H1 (cell line): ENCODE data around the gene LAP3. TPM values are rescaled to one million over a fixed set of nuclear protein-coding genes. Genes with fewer than 3 reads are reported as not detected.

Source experiments
- CTCF ChIA-PET: fragments of 300-600 bp; sonication (Branson Sonifier 250); formaldehyde crosslinking; loops from one replicate; lab custom pipeline; 2021; ENCODE audit not compliant: partially characterized antibody; lab: Charles Lee
- POLR2A ChIA-PET: fragments of 300-600 bp; sonication (Branson Sonifier 250); formaldehyde crosslinking; loops from one replicate; lab custom pipeline; 2021; ENCODE audit warnings: inconsistent platforms; ENCODE audit not compliant: partially characterized antibody; lab: Charles Lee
- DNase-seq, 2 experiments: peaks; one replicate each; pipeline versions ENCODE4 v3.0.0 to v3.0.0-alpha.2; 2010 to 2022; ENCODE audit warnings: low spot score in 2 of 2, low read depth in 1 of 2, mixed read lengths in 1 of 2
- FAIRE-seq: peaks from 2 replicates; lab custom pipeline; 2011; peaks lifted over from hg19 to GRCh38; lab: Jason Lieb, UNC
- H2AFZ ChIP-seq: 2 replicates; pipeline ENCODE4 v1.8.1; 2012; ENCODE audit warnings: low read length, inconsistent platforms
- H2AK5ac ChIP-seq: 2 replicates; pipeline ENCODE4 v1.6.1; 2013; ENCODE audit warnings: low read depth, low read length
- H2BK120ac ChIP-seq: replicated peaks from 2 replicates; pipeline ENCODE3; 2013; ENCODE audit warnings: low read depth, low read length, inconsistent platforms
- H2BK12ac ChIP-seq: 2 replicates; pipeline ENCODE4 v1.6.1; 2013; ENCODE audit warnings: low read depth, low read length
- H2BK15ac ChIP-seq: 2 replicates; pipeline ENCODE4 v1.6.1; 2013; ENCODE audit warnings: low read length
- H2BK20ac ChIP-seq: 2 replicates; pipeline ENCODE4 v1.6.1; 2013; ENCODE audit warnings: low read length
- H2BK5ac ChIP-seq: 2 replicates; pipeline ENCODE4 v1.6.1; 2013; ENCODE audit warnings: low read depth, low read length
- H3K14ac ChIP-seq: 2 replicates; pipeline ENCODE4 v1.6.1; 2013; ENCODE audit warnings: inconsistent platforms; ENCODE audit not compliant: insufficient read length
- H3K18ac ChIP-seq: 2 replicates; pipeline ENCODE4 v1.6.1; 2013; ENCODE audit warnings: low read length; ENCODE audit errors: extremely low read depth
- H3K23ac ChIP-seq: 2 replicates; pipeline ENCODE4 v1.6.1; 2013; ENCODE audit warnings: inconsistent platforms; ENCODE audit not compliant: insufficient read length
- H3K23me2 ChIP-seq: 2 replicates; pipeline ENCODE4 v1.6.1; 2013; ENCODE audit warnings: low read depth, low read length
- H3K27ac ChIP-seq: 2 replicates; pipeline ENCODE4 v1.6.1; 2011; ENCODE audit warnings: low read depth, low read length, inconsistent platforms
- H3K27me3 ChIP-seq, 4 experiments: replicated peaks in 1 of 4; 1 replicate in 1 of 4; 2 replicates in 3 of 4; pipeline versions ENCODE4 v1.6.1 to v1.8.1; 2011 to 2013; ENCODE audit warnings: low read length in 3 of 4, mild to moderate bottlenecking in 3 of 4, inconsistent platforms in 2 of 4, mixed read lengths in 2 of 4, moderate library complexity in 1 of 4; ENCODE audit not compliant: control insufficient read depth in 3 of 4, insufficient read depth in 3 of 4; ENCODE audit errors: extremely low read depth in 1 of 4
- H3K36me3 ChIP-seq, 4 experiments: 2 replicates each; pipeline versions ENCODE4 v1.6.1 to v1.8.1; 2011 to 2013; ENCODE audit warnings: mild to moderate bottlenecking in 4 of 4, low read length in 3 of 4, moderate library complexity in 2 of 4, control low read depth in 1 of 4, inconsistent platforms in 1 of 4; ENCODE audit not compliant: insufficient read depth in 4 of 4, control insufficient read depth in 2 of 4
- H3K4ac ChIP-seq: replicated peaks from 2 replicates; pipeline ENCODE3; 2013; ENCODE audit warnings: low read length, low read depth, mixed read lengths, inconsistent platforms; ENCODE audit not compliant: insufficient read length
- H3K4me1 ChIP-seq, 4 experiments: replicated peaks in 1 of 4; 1 replicate in 1 of 4; 2 replicates in 3 of 4; pipeline versions ENCODE4 v1.6.1 to v1.8.1; 2011 to 2013; ENCODE audit warnings: low read length in 3 of 4, inconsistent platforms in 2 of 4, mixed read lengths in 1 of 4; ENCODE audit not compliant: insufficient read depth in 4 of 4, control insufficient read depth in 3 of 4
- H3K4me2 ChIP-seq, 2 experiments: 2 replicates each; pipeline versions ENCODE4 v1.6.1 to v1.8.1; 2011 to 2013; ENCODE audit warnings: low read depth in 2 of 2, low read length in 2 of 2, control low read depth in 1 of 2, inconsistent platforms in 1 of 2, mild to moderate bottlenecking in 1 of 2; ENCODE audit not compliant: insufficient read depth in 1 of 2
- H3K4me3 ChIP-seq, 4 experiments: fragments of 200-600, 300-600 bp in 1 of 4; sonication (generic), shearing (Covaris generic), sonication (Bioruptor Twin) in 1 of 4; 2 replicates each; pipeline versions ENCODE4 v1.5.1 to v1.8.1; 2011 to 2016; ENCODE audit warnings: low read length in 4 of 4, low read depth in 3 of 4, control low read depth in 2 of 4, inconsistent platforms in 2 of 4, mild to moderate bottlenecking in 2 of 4, mixed read lengths in 1 of 4, moderate library complexity in 1 of 4; ENCODE audit not compliant: insufficient read depth in 2 of 4; ENCODE audit errors: extremely low read depth in 1 of 4
- H3K56ac ChIP-seq: replicated peaks from 2 replicates; pipeline ENCODE3; 2013; ENCODE audit warnings: low read depth, mild to moderate bottlenecking, mixed read lengths, low read length, inconsistent platforms; ENCODE audit not compliant: insufficient read length
- H3K79me1 ChIP-seq: 2 replicates; pipeline ENCODE4 v1.6.1; 2013; ENCODE audit warnings: low read depth, low read length, control low read depth
- H3K79me2 ChIP-seq, 2 experiments: 2 replicates each; pipeline versions ENCODE4 v1.6.1 to v1.8.1; 2012 to 2013; ENCODE audit warnings: low read length in 2 of 2, mild to moderate bottlenecking in 2 of 2, inconsistent platforms in 1 of 2; ENCODE audit not compliant: insufficient read depth in 2 of 2, control insufficient read depth in 1 of 2
- H3K9ac ChIP-seq, 4 experiments: replicated peaks in 1 of 4; 1 replicate in 1 of 4; 2 replicates in 3 of 4; pipeline versions ENCODE4 v1.6.1 to v1.8.1; 2011 to 2013; ENCODE audit warnings: low read depth in 3 of 4, low read length in 3 of 4, control low read depth in 2 of 4, mild to moderate bottlenecking in 2 of 4, moderate library complexity in 2 of 4, inconsistent platforms in 1 of 4; ENCODE audit errors: extremely low read depth in 1 of 4
- H3K9me3 ChIP-seq, 2 experiments: 2 replicates each; pipeline versions ENCODE4 v1.6.1 to v1.8.1; 2012 to 2013; ENCODE audit warnings: mild to moderate bottlenecking in 2 of 2, moderate library complexity in 2 of 2, control low read depth in 1 of 2, inconsistent platforms in 1 of 2, low read depth in 1 of 2, low read length in 1 of 2, mixed read lengths in 1 of 2; ENCODE audit not compliant: insufficient read depth in 2 of 2
- H4K20me1 ChIP-seq, 2 experiments: replicated peaks in 1 of 2; 2 replicates each; pipeline versions ENCODE3 to v1.8.1; 2011 to 2013; ENCODE audit warnings: inconsistent platforms in 2 of 2, low read length in 2 of 2, mild to moderate bottlenecking in 1 of 2; ENCODE audit not compliant: insufficient read depth in 2 of 2, control insufficient read depth in 1 of 2
- H4K5ac ChIP-seq: 2 replicates; pipeline ENCODE4 v1.6.1; 2013; ENCODE audit warnings: low read length, low read depth, mixed read lengths, inconsistent platforms; ENCODE audit not compliant: insufficient read length
- H4K8ac ChIP-seq: 2 replicates; pipeline ENCODE4 v1.8.0; 2013; ENCODE audit warnings: mild to moderate bottlenecking, moderate library complexity, low read length, inconsistent platforms; ENCODE audit not compliant: insufficient read depth; ENCODE audit errors: extremely low read depth
- H4K91ac ChIP-seq: replicated peaks from 2 replicates; pipeline ENCODE3; 2013; ENCODE audit warnings: low read length, mixed read lengths, inconsistent platforms; ENCODE audit not compliant: insufficient read length
- ATF3 ChIP-seq: IDR thresholded peaks from 2 replicates; pipeline ENCODE4 v1.6.1; 2011; ENCODE audit warnings: low read depth, mild to moderate bottlenecking, low read length; ENCODE audit not compliant: insufficient read depth
- EZH2 ChIP-seq: fragments of 200-600 bp; sonication (generic); IDR thresholded peaks from 2 replicates; pipeline ENCODE4 v1.7.1; 2012; ENCODE audit warnings: low read depth, mild to moderate bottlenecking, moderate library complexity, low read length, inconsistent platforms; ENCODE audit not compliant: severe bottlenecking
- PHF8 ChIP-seq: fragments of 200-600 bp; sonication (generic); conservative IDR thresholded peaks from 2 replicates; pipeline ENCODE4 v1.7.1; 2012; ENCODE audit warnings: low read depth, mild to moderate bottlenecking, inconsistent platforms, low read length, moderate library complexity
- RBBP5 ChIP-seq: IDR thresholded peaks from 2 replicates; pipeline ENCODE4 v1.7.1; 2012; ENCODE audit warnings: low read depth, mild to moderate bottlenecking, inconsistent platforms, low read length, moderate library complexity, borderline replicate concordance
- SUZ12 ChIP-seq: fragments of 200-600 bp; sonication (generic); IDR thresholded peaks from 2 replicates; pipeline ENCODE4 v1.6.1; 2012; ENCODE audit warnings: mild to moderate bottlenecking, inconsistent platforms, low read length, moderate library complexity, mixed read lengths
- TAF7 ChIP-seq: optimal IDR thresholded peaks from 2 replicates; pipeline ENCODE3; 2011; ENCODE audit warnings: low read depth, mild to moderate bottlenecking, inconsistent platforms, low read length, moderate library complexity, borderline replicate concordance
- ZNF274 ChIP-seq: IDR thresholded peaks from 2 replicates; pipeline ENCODE4 v1.7.0; 2012; ENCODE audit warnings: low read length, borderline replicate concordance; ENCODE audit errors: extremely low read depth
- WGBS, 2 experiments: shearing (Covaris generic) in 1 of 2; methylation state at CpG; one replicate each; pipeline versions ENCODE4 v1.1.6 to v1.1.7; 2013 to 2015; ENCODE audit warnings: low lambda C conversion rate in 2 of 2, mixed read lengths in 2 of 2, inconsistent platforms in 1 of 2, low coverage in 1 of 2, missing lambda C conversion rate in 1 of 2; ENCODE audit not compliant: insufficient replicate concordance in 2 of 2, insufficient coverage in 1 of 2, insufficient read length in 1 of 2; ENCODE audit errors: extremely low coverage in 1 of 2, missing lambda C conversion rate in 1 of 2; 5-methylcytosine and 5-hydroxymethylcytosine counted together
- polyA plus RNA-seq, 7 experiments: library from polyadenylated mRNA; depleted of rRNA in 3 of 7; stranded (reverse) in 5 of 7; unstranded in 2 of 7; fragments of >200 nt in 5 of 7; fragments of 200-250 nt in 2 of 7; gene quantifications; 1 replicate in 5 of 7; 2 replicates in 1 of 7; 4 replicates in 1 of 7; pipeline versions ENCODE4 v1.2.1 to v1.2.3, GENCODE V29; 2011 to 2013; ENCODE audit warnings: missing spikeins in 2 of 7, mixed read lengths in 2 of 7
- total RNA-seq: library from RNA; stranded (reverse); fragmentation: NEBNext Ultra II Directional; extraction: Animal tissue kit (Norgen Biotek cat#: 25700); gene quantifications from 2 replicates; pipeline ENCODE4 v1.2.1, GENCODE V29; 2021

Gene LAP3
- total and polyA plus RNA-seq, 2 of the 8 experiments (the other 6 are each of a cell fraction or from before 2014, with no cell fraction given): 28.3 to 50.9 TPM

- H4K91ac ChIP-seq: no peak overlapping the region
- H3K4me1 ChIP-seq: 0 out of 7 replicates have a peak, but pooled peaks cover 0 to 3% (median 0%) of the 10 kb centered on the region in 4 experiments
- H2BK20ac ChIP-seq: no peak overlapping the region
- H3K79me2 ChIP-seq: no peaks in the 10 kb centered on the region; a peak in 1 of 4 replicates
- H3K4me3 ChIP-seq: no peak overlapping the region
- H2BK120ac ChIP-seq: no peak overlapping the region
- no peaks in the 10 kb centered on the region for H3K9me3 ChIP-seq
- TF ChIP-seq ZNF274: no peak
- no peak for TF ChIP-seq PHF8
- no peak for TF ChIP-seq ATF3
- TF ChIP-seq SUZ12: no peak
- no peak for TF ChIP-seq TAF7
- no peak for TF ChIP-seq RBBP5
- TF ChIP-seq EZH2: no peak
- DNase-seq (no peak), FAIRE-seq (no peak)
- H3K14ac ChIP-seq: no peak overlapping the region
- H4K20me1 ChIP-seq: peaks cover 4 to 11% of the 10 kb centered on the region in 2 experiments
- H2AFZ ChIP-seq: no peak overlapping the region
- no peaks in the 10 kb centered on the region for H3K23me2 ChIP-seq
- H3K9ac ChIP-seq: no peak overlapping the region
- WGBS, 2 experiments: 96% methylated on average over 9 of the region's 9 CpGs; no CpG with 5 or more reads in 1 of the 2 experiments
- H3K27ac ChIP-seq: no peak overlapping the region
- no peak overlapping the region for H2BK15ac ChIP-seq
- no peak overlapping the region for H3K4ac ChIP-seq
- no peak overlapping the region for H2BK12ac ChIP-seq
- H4K8ac ChIP-seq: no peak overlapping the region
- H3K56ac ChIP-seq: no peak overlapping the region
- H3K79me1 ChIP-seq: peaks cover 3% of the 10 kb centered on the region
- H3K27me3 ChIP-seq: no peaks in the 10 kb centered on the region
- H2AK5ac ChIP-seq: no peak overlapping the region
- ChIA-PET POLR2A (interaction anchor here (1.2 to 1.5 kb wide), 2 partner anchors 10 to 19 kb away, joined by 3 to 5 read pairs; no protein-coding TSS in a partner anchor), CTCF (interaction anchor here (1.5 to 4.6 kb wide), 3 partner anchors 9 to 85 kb away, joined by 3 to 22 read pairs (median 6); no protein-coding TSS in a partner anchor)
- H2BK5ac ChIP-seq: no peak overlapping the region
- H3K4me2 ChIP-seq: no peak overlapping the region
- H3K23ac ChIP-seq: no peak overlapping the region
- H4K5ac ChIP-seq: no peak overlapping the region
- no peak overlapping the region for H3K18ac ChIP-seq
- peaks cover 12 to 61% (median 39%) of the 10 kb centered on the region in 4 experiments; a peak in 7 of 8 replicates for H3K36me3 ChIP-seq
Measured at GRCh38 chr4:17633600-17633999, 56.6 kb downstream of the LAP3 start.
